WTC11 (cell line): ENCODE data around the gene CD82.
A peak's percentile ranks its signal among the peaks of the same experiment; 100 is the strongest.

Source experiments
- CREM ChIP-seq: sonication (generic); formaldehyde crosslinking; IDR thresholded peaks from 2 replicates; pipeline ENCODE4 v1.8.1; 2022; ENCODE audit warnings: mild to moderate bottlenecking, missing genetic modification reagents, moderate library complexity
- FOXK1 ChIP-seq: sonication (generic); formaldehyde crosslinking; IDR thresholded peaks from 2 replicates; pipeline ENCODE4 v1.8.0; 2022; ENCODE audit warnings: mild to moderate bottlenecking, moderate library complexity, missing genetic modification reagents
- NR3C1 ChIP-seq: sonication (generic); formaldehyde crosslinking; conservative IDR thresholded peaks from 2 replicates; pipeline ENCODE4 v1.8.1; 2023; ENCODE audit warnings: low read depth, mild to moderate bottlenecking, missing genetic modification reagents
- SMAD4 ChIP-seq: sonication (generic); formaldehyde crosslinking; IDR thresholded peaks from 2 replicates; pipeline ENCODE4 v1.8.0; 2022; ENCODE audit warnings: mild to moderate bottlenecking, missing genetic modification reagents
- TP53 ChIP-seq: sonication (generic); formaldehyde crosslinking; IDR thresholded peaks from 2 replicates; pipeline ENCODE4 v1.8.1; 2023; ENCODE audit warnings: mild to moderate bottlenecking, missing genetic modification reagents
- ZNF121 ChIP-seq: sonication (generic); formaldehyde crosslinking; IDR thresholded peaks from 2 replicates; pipeline ENCODE4 v1.8.0; 2023; ENCODE audit warnings: missing genetic modification reagents
- ZNF232 ChIP-seq: sonication (generic); formaldehyde crosslinking; IDR thresholded peaks from 2 replicates; pipeline ENCODE4 v1.8.0; 2022; ENCODE audit warnings: mild to moderate bottlenecking, missing genetic modification reagents
- TF ChIP-seq, protein P1 (sequence below): sonication (generic); formaldehyde crosslinking; IDR thresholded peaks from 2 replicates; pipeline ENCODE4 v1.8.0; 2023; ENCODE audit warnings: missing genetic modification reagents
- TF ChIP-seq, protein P2 (sequence below): fragments of 200-600 bp; IDR thresholded peaks from 2 replicates; pipeline ENCODE4 v1.8.0; 2022; ENCODE audit warnings: antibody characterized with exemption
- TF ChIP-seq, protein P3 (sequence below): sonication (generic); formaldehyde crosslinking; IDR thresholded peaks from 2 replicates; pipeline ENCODE4 v1.8.1; 2023; ENCODE audit warnings: mild to moderate bottlenecking, missing genetic modification reagents, moderate library complexity
- TF ChIP-seq, protein P4 (sequence below): sonication (generic); formaldehyde crosslinking; IDR thresholded peaks from 2 replicates; pipeline ENCODE4 v1.8.1; 2022; ENCODE audit warnings: low read depth, missing genetic modification reagents, borderline replicate concordance

DNA sequence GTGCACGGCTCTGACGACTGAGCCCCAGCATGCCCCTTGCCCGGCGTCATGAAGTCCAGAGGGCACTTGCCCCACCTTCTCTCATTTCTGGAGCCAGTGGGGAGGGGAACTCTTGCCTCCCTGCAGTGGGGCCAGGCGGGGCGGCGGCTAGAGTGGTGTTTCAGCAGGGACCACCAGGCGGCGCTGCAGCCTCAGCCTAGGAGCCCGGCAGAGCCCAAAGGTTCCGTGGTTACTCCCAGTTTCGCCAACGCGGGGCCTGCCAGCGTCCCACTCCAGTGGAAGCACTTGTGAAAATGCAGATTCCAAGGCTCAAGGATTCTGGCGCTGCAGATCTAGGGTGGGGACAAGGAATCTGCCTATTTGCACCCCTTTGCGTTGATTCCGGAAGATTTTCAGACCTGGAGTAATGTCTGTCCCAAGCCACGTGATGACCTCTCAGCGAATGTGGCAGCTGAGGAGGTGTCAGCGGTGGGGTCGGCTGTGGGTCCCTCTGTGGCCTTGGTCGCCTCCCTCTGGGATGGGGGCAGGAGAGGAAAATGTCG is 55.7 kb downstream of the CD82 start:
- TF ChIP-seq, protein P1, sequence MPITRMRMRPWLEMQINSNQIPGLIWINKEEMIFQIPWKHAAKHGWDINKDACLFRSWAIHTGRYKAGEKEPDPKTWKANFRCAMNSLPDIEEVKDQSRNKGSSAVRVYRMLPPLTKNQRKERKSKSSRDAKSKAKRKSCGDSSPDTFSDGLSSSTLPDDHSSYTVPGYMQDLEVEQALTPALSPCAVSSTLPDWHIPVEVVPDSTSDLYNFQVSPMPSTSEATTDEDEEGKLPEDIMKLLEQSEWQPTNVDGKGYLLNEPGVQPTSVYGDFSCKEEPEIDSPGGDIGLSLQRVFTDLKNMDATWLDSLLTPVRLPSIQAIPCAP (CRISPR knock-in tag), result no peak
- TF ChIP-seq, protein P2, sequence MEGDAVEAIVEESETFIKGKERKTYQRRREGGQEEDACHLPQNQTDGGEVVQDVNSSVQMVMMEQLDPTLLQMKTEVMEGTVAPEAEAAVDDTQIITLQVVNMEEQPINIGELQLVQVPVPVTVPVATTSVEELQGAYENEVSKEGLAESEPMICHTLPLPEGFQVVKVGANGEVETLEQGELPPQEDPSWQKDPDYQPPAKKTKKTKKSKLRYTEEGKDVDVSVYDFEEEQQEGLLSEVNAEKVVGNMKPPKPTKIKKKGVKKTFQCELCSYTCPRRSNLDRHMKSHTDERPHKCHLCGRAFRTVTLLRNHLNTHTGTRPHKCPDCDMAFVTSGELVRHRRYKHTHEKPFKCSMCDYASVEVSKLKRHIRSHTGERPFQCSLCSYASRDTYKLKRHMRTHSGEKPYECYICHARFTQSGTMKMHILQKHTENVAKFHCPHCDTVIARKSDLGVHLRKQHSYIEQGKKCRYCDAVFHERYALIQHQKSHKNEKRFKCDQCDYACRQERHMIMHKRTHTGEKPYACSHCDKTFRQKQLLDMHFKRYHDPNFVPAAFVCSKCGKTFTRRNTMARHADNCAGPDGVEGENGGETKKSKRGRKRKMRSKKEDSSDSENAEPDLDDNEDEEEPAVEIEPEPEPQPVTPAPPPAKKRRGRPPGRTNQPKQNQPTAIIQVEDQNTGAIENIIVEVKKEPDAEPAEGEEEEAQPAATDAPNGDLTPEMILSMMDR, result peak; percentile 99
- TF ChIP-seq, protein P3, sequence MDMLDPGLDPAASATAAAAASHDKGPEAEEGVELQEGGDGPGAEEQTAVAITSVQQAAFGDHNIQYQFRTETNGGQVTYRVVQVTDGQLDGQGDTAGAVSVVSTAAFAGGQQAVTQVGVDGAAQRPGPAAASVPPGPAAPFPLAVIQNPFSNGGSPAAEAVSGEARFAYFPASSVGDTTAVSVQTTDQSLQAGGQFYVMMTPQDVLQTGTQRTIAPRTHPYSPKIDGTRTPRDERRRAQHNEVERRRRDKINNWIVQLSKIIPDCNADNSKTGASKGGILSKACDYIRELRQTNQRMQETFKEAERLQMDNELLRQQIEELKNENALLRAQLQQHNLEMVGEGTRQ (CRISPR knock-in tag), result peak; percentile 78
- TF ChIP-seq TP53 (CRISPR knock-in tag) (no peak), ZNF121 (CRISPR knock-in tag) (no peak), SMAD4 (CRISPR knock-in tag) (no peak), CREM (CRISPR knock-in tag) (no peak), ZNF232 (CRISPR knock-in tag) (no peak), NR3C1 (no peak), FOXK1 (CRISPR knock-in tag) (no peak)
- TF ChIP-seq, protein P4, sequence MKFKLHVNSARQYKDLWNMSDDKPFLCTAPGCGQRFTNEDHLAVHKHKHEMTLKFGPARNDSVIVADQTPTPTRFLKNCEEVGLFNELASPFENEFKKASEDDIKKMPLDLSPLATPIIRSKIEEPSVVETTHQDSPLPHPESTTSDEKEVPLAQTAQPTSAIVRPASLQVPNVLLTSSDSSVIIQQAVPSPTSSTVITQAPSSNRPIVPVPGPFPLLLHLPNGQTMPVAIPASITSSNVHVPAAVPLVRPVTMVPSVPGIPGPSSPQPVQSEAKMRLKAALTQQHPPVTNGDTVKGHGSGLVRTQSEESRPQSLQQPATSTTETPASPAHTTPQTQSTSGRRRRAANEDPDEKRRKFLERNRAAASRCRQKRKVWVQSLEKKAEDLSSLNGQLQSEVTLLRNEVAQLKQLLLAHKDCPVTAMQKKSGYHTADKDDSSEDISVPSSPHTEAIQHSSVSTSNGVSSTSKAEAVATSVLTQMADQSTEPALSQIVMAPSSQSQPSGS, result no peak
